ENCODE measurements around the gene NATD1. TPM values are rescaled to one million over a fixed set of nuclear protein-coding genes. Genes with fewer than 3 reads are reported as not detected.

Gene NATD1
- total and polyA plus RNA-seq, 4 donors = 1.4 to 24.5 (median 2.9) TPM

- DNase-seq (ENCODE audit: low spot score) = no peak
- Histone ChIP-seq H3K9me3 (ENCODE audit: control insufficient read depth in 4 of 4, low read length in 3 of 4) (no peaks in the 10 kb centered on the region), H3K4me3 (ENCODE audit: low read depth in 1 of 3, low read length in 3 of 3) (no peak overlapping the region), H3K9ac (ENCODE audit: low read depth in 1 of 2, low read length in 2 of 2) (no peak overlapping the region), H3K36me3 (ENCODE audit: control insufficient read depth in 4 of 4, insufficient read depth in 3 of 4, low read depth in 1 of 4, low read length in 3 of 4) (peaks cover 2 to 7% (median 4%) of the 10 kb centered on the region in 4 donors), H3K27ac (ENCODE audit: low read depth in 1 of 2, low read length in 2 of 2) (no peak overlapping the region), H3K4me1 (ENCODE audit: control insufficient read depth in 4 of 4, insufficient read depth in 4 of 4, low read length in 3 of 4) (peaks cover 6 to 32% (median 20%) of the 10 kb centered on the region in 4 donors), H3K27me3 (ENCODE audit: control insufficient read depth in 4 of 4, insufficient read depth in 4 of 4, low read length in 3 of 4) (no peaks in the 10 kb centered on the region)
- WGBS = 81% methylated on average over 7 of the region's 7 CpGs
- TF ChIP-seq SP1 (IDR thresholded peaks at IDR 0.05) (no peak), RXRA (IDR thresholded peaks at IDR 0.05) (no peak), JUND (IDR thresholded peaks at IDR 0.05) (no peak), RAD21 (IDR thresholded peaks at IDR 0.05) (no peak), FOXA2 (IDR thresholded peaks at IDR 0.05) (no peak), HNF4A (conservative IDR thresholded peaks at IDR 0.05) (no peak)
These were observed 44.9 kb downstream of the NATD1 start for GRCh38 chr17:21208352-21208751.

GRCh38 chr17:21204935-21205334, 48.3 kb downstream of the NATD1 start:
- Histone ChIP-seq H3K27ac (ENCODE audit: low read depth in 1 of 2, low read length in 2 of 2) (no peak overlapping the region), H3K36me3 (ENCODE audit: control insufficient read depth in 4 of 4, insufficient read depth in 3 of 4, low read depth in 1 of 4, low read length in 3 of 4) (peaks cover 2 to 3% (median 2%) of the 10 kb centered on the region in 4 donors), H3K27me3 (ENCODE audit: control insufficient read depth in 4 of 4, insufficient read depth in 4 of 4, low read length in 3 of 4) (no peaks in the 10 kb centered on the region), H3K4me1 (ENCODE audit: control insufficient read depth in 4 of 4, insufficient read depth in 4 of 4, low read length in 3 of 4) (peaks cover 0 to 1% (median 0%) of the 10 kb centered on the region in 4 donors), H3K9me3 (ENCODE audit: control insufficient read depth in 4 of 4, low read length in 3 of 4) (no peaks in the 10 kb centered on the region), H3K9ac (ENCODE audit: low read depth in 1 of 2, low read length in 2 of 2) (no peak overlapping the region), H3K4me3 (ENCODE audit: low read depth in 1 of 3, low read length in 3 of 3) (no peak overlapping the region)
- 96% methylated on average over 9 of the region's 9 CpGs for WGBS
- DNase-seq (ENCODE audit: low spot score) = no peak
- TF ChIP-seq YY1 (IDR thresholded peaks at IDR 0.05) (no peak), SP1 (IDR thresholded peaks at IDR 0.05) (no peak), RAD21 (IDR thresholded peaks at IDR 0.05) (no peak), ATF3 (IDR thresholded peaks at IDR 0.05) (no peak), RXRA (IDR thresholded peaks at IDR 0.05) (no peak), HNF4A (conservative IDR thresholded peaks at IDR 0.05) (no peak), FOXA2 (IDR thresholded peaks at IDR 0.05) (no peak), FOXA1 (IDR thresholded peaks at IDR 0.05) (no peak), CTCF (IDR thresholded peaks at IDR 0.05; ENCODE audit: low read depth, low read length, missing input control) (no peak), HNF4G (IDR thresholded peaks at IDR 0.05) (no peak), GABPA (IDR thresholded peaks at IDR 0.05 in 1 of 2, conservative IDR thresholded peaks at IDR 0.05 in 1 of 2) (no peak)

GRCh38 chr17:21202512-21202911, 50.7 kb downstream of the NATD1 start:
- peaks cover 0 to 3% (median 0%) of the 10 kb centered on the region in 4 donors for H3K4me1 ChIP-seq (ENCODE audit: control insufficient read depth in 4 of 4, insufficient read depth in 4 of 4, low read length in 3 of 4)
- TF ChIP-seq HNF4G (IDR thresholded peaks at IDR 0.05) (no peak), EGR1 (IDR thresholded peaks at IDR 0.05; ENCODE audit: low read depth in 2 of 2) (no peak), JUND (IDR thresholded peaks at IDR 0.05) (no peak), CTCF (IDR thresholded peaks at IDR 0.05; ENCODE audit: low read depth, low read length, missing input control) (no peak), RXRA (IDR thresholded peaks at IDR 0.05) (no peak), SP1 (IDR thresholded peaks at IDR 0.05) (no peak), ATF3 (IDR thresholded peaks at IDR 0.05) (no peak), FOXA2 (IDR thresholded peaks at IDR 0.05) (no peak), MAX (IDR thresholded peaks at IDR 0.05) (no peak), NR2F2 (IDR thresholded peaks at IDR 0.05) (no peak)
- WGBS = 92% methylated on average over 12 of the region's 12 CpGs

More at GRCh38 chr17:21202512-21202911, 50.7 kb downstream of the NATD1 start:
- Histone ChIP-seq H3K4me3 (ENCODE audit: low read depth in 1 of 3, low read length in 3 of 3) (no peak overlapping the region), H3K9me3 (ENCODE audit: control insufficient read depth in 4 of 4, low read length in 3 of 4) (no peaks in the 10 kb centered on the region), H3K27me3 (ENCODE audit: control insufficient read depth in 4 of 4, insufficient read depth in 4 of 4, low read length in 3 of 4) (no peaks in the 10 kb centered on the region), H3K36me3 (ENCODE audit: control insufficient read depth in 4 of 4, insufficient read depth in 3 of 4, low read depth in 1 of 4, low read length in 3 of 4) (peaks cover 2 to 12% (median 5%) of the 10 kb centered on the region in 4 donors), H3K27ac (ENCODE audit: low read depth in 1 of 2, low read length in 2 of 2) (no peak overlapping the region), H3K9ac (ENCODE audit: low read depth in 1 of 2, low read length in 2 of 2) (no peak overlapping the region)
- DNase-seq (ENCODE audit: low spot score) = no peak

Data from liver (tissue), 9 donors.